Ishikawa (cell line): Measurements from ENCODE around the gene PSMF1.

Experiments used
- CEBPB ChIP-seq: IDR thresholded peaks from 2 replicates; pipeline ENCODE4 v1.6.1; 2012
- CREB1 ChIP-seq: IDR thresholded peaks from 2 replicates; pipeline ENCODE4 v1.6.1; 2012; ENCODE audit warnings: low read depth
- EGR1 ChIP-seq: IDR thresholded peaks from 2 replicates; pipeline ENCODE4 v1.6.1; 2012
- EP300 ChIP-seq: IDR thresholded peaks from 2 replicates; pipeline ENCODE4 v1.6.1; 2012; ENCODE audit warnings: borderline replicate concordance
- FOXM1 ChIP-seq: IDR thresholded peaks from 2 replicates; pipeline ENCODE4 v1.6.1; 2012; ENCODE audit warnings: low read depth, borderline replicate concordance
- MAX ChIP-seq: IDR thresholded peaks from 2 replicates; pipeline ENCODE4 v1.6.1; 2012
- NFIC ChIP-seq: IDR thresholded peaks from 2 replicates; pipeline ENCODE4 v1.6.1; 2012
- RAD21 ChIP-seq: IDR thresholded peaks from 2 replicates; pipeline ENCODE4 v1.6.1; 2012; ENCODE audit warnings: low read depth
- REST ChIP-seq: IDR thresholded peaks from 2 replicates; pipeline ENCODE4 v1.6.1; 2012; ENCODE audit warnings: low read depth, mild to moderate bottlenecking
- TAF1 ChIP-seq: IDR thresholded peaks from 2 replicates; pipeline ENCODE4 v1.6.1; 2012; ENCODE audit warnings: low read depth, mild to moderate bottlenecking
- TCF12 ChIP-seq: IDR thresholded peaks from 2 replicates; pipeline ENCODE4 v1.6.1; 2012; ENCODE audit warnings: low read depth
- TEAD4 ChIP-seq: IDR thresholded peaks from 2 replicates; pipeline ENCODE4 v1.6.1; 2012
- USF1 ChIP-seq: IDR thresholded peaks from 2 replicates; pipeline ENCODE4 v1.6.1; 2012
- YY1 ChIP-seq: IDR thresholded peaks from 2 replicates; pipeline ENCODE4 v1.6.1; 2012; ENCODE audit warnings: low read depth
- ZBTB7A ChIP-seq: IDR thresholded peaks from 2 replicates; pipeline ENCODE4 v1.6.1; 2012; ENCODE audit warnings: low read depth

PSMF1 gene

GRCh38 chr20:1124421-1124820 is 6.0 kb downstream of the PSMF1 start:
- no peak for TF ChIP-seq REST
- no peak for TF ChIP-seq USF1
- TF ChIP-seq CEBPB: no peak
- TF ChIP-seq CREB1: no peak
- TF ChIP-seq RAD21: no peak
- no peak for TF ChIP-seq FOXM1
- no peak for TF ChIP-seq EP300
- no peak for TF ChIP-seq EGR1
- TF ChIP-seq ZBTB7A: no peak
- TF ChIP-seq TEAD4: no peak
- no peak for TF ChIP-seq NFIC
- TF ChIP-seq TAF1: no peak
- TF ChIP-seq MAX: no peak

- TF ChIP-seq TAF1 (no peak), NFIC (no peak)
Observed at GRCh38 chr20:1125277-1125676, 6.9 kb downstream of the PSMF1 start.

GRCh38 chr20:1127840-1128239 is 9.4 kb downstream of the PSMF1 start:
- TF ChIP-seq YY1: no peak
- TF ChIP-seq TEAD4: no peak
- no peak for TF ChIP-seq EGR1
- no peak for TF ChIP-seq TCF12
- TF ChIP-seq REST: no peak
- no peak for TF ChIP-seq NFIC
- no peak for TF ChIP-seq EP300
- TF ChIP-seq RAD21: no peak
- no peak for TF ChIP-seq CREB1
- TF ChIP-seq ZBTB7A: no peak
- no peak for TF ChIP-seq TAF1
- TF ChIP-seq CEBPB: no peak
- TF ChIP-seq FOXM1: no peak
- TF ChIP-seq USF1: no peak
- TF ChIP-seq MAX: no peak

GRCh38 chr20:1130058-1130694 is 11.8 kb downstream of the PSMF1 start:
- TF ChIP-seq TAF1: no peak
- no peak for TF ChIP-seq MAX
- TF ChIP-seq REST: no peak
- TF ChIP-seq EP300: no peak
- no peak for TF ChIP-seq ZBTB7A
- no peak for TF ChIP-seq NFIC

- TF ChIP-seq EP300: no peak
- no peak for TF ChIP-seq NFIC
- no peak for TF ChIP-seq YY1
- TF ChIP-seq CREB1: no peak
- no peak for TF ChIP-seq MAX
- no peak for TF ChIP-seq FOXM1
- TF ChIP-seq REST: no peak
- TF ChIP-seq RAD21: no peak
- no peak for TF ChIP-seq ZBTB7A
- no peak for TF ChIP-seq TAF1
- no peak for TF ChIP-seq CEBPB
- TF ChIP-seq TCF12: no peak
- no peak for TF ChIP-seq USF1
Observed at GRCh38 chr20:1130847-1131246, 12.4 kb downstream of the PSMF1 start.
